ENCODE results near the gene TREML2. TPM values are rescaled to one million over a fixed set of nuclear protein-coding genes. Genes with fewer than 3 reads are reported as not detected.

The TREML2 gene
- total and polyA plus RNA-seq, 12 donors = 0.01 to 0.38 (median 0.13) TPM; not detected in 7

GRCh38 chr6:41156001-41156400, 44.9 kb downstream of the TREML2 start:
- Histone ChIP-seq H3K9me3 (no peaks in the 10 kb centered on the region), H3K36me3 (no peaks in the 10 kb centered on the region), H3K27me3 (peaks cover 0 to 53% (median 33%) of the 10 kb centered on the region in 7 donors), H3K4me1 (no peaks in the 10 kb centered on the region), H3K4me3 (no peak overlapping the region), H3K27ac (no peak overlapping the region)
- DNase-seq (no peak), ATAC-seq (no peak)
- 92 to 93% methylated on average over 4 of the region's 4 CpGs for WGBS, 2 donors
- intact Hi-C loops (cut with DNase I) = no loop called here
- no peak for TF ChIP-seq CTCF (IDR thresholded peaks at IDR 0.05)

- Histone ChIP-seq H3K9me3 (no peaks in the 10 kb centered on the region), H3K27ac (no peak overlapping the region), H3K4me1 (no peaks in the 10 kb centered on the region), H3K36me3 (no peaks in the 10 kb centered on the region), H3K27me3 (peaks cover 0 to 45% (median 26%) of the 10 kb centered on the region in 7 donors), H3K4me3 (no peak overlapping the region)
- no peak for TF ChIP-seq CTCF (IDR thresholded peaks at IDR 0.05)
- DNase-seq = no peak
- ATAC-seq = no peak
- 46 to 48% methylated on average over 7 of the region's 7 CpGs for WGBS, 2 donors
- intact Hi-C loops (cut with DNase I) = no loop called here
These were observed 45.7 kb downstream of the TREML2 start for GRCh38 chr6:41155132-41155805.

GRCh38 chr6:41153992-41154625, 46.8 kb downstream of the TREML2 start, which contains the start of gene TREML1:
Gene TREML1, minus strand, starts transcription at chr6:41154347. Its CDS starts 59 bp downstream, at chr6:41154288.
- DNase-seq = no peak
- ATAC-seq = no peak
- no peaks in the 10 kb centered on the region for H3K4me1 ChIP-seq
- H3K27me3 ChIP-seq = peaks cover 0 to 36% (median 18%) of the 10 kb centered on the region in 7 donors
- no peak within 1 kb of the TSS for H3K27ac ChIP-seq
- intact Hi-C loops (cut with DNase I) = no loop called here
- TF ChIP-seq CTCF (IDR thresholded peaks at IDR 0.05) = no peak
- no peaks in the 10 kb centered on the region for H3K9me3 ChIP-seq
- H3K36me3 ChIP-seq = peaks cover 0 to 5% (median 0%) of the 10 kb centered on the region in 9 donors
- no peak within 1 kb of the TSS for H3K4me3 ChIP-seq
- 63 to 73% methylated on average over 5 of the region's 5 CpGs for WGBS, 2 donors

- WGBS, 2 donors = 57 to 58% methylated on average over 4 of the region's 4 CpGs
- Histone ChIP-seq H3K4me1 (no peaks in the 10 kb centered on the region), H3K36me3 (peaks cover 0 to 8% (median 0%) of the 10 kb centered on the region in 9 donors), H3K27me3 (peaks cover 0 to 30% (median 15%) of the 10 kb centered on the region in 7 donors), H3K27ac (no peak overlapping the region), H3K4me3 (no peak overlapping the region), H3K9me3 (no peaks in the 10 kb centered on the region)
- intact Hi-C loops (cut with DNase I) = no loop called here
- TF ChIP-seq CTCF (IDR thresholded peaks at IDR 0.05) = no peak
- no peak for DNase-seq
- no peak for ATAC-seq
These were observed 47.5 kb downstream of the TREML2 start for GRCh38 chr6:41153451-41153850.
